GM23338 (cell line): ENCODE data around the gene FHIT. TPM values are rescaled to one million over a fixed set of nuclear protein-coding genes. Genes with fewer than 3 reads are reported as not detected.

ENCODE experiments used
- ATAC-seq: fragments of 200-7000 bp; cut with Tn5 transposase; 3 replicates; pipeline ENCODE4 v1.9.1; 2020
- DNase-seq: peaks from one replicate; pipeline ENCODE4 v3.0.0-alpha.2; 2015; ENCODE audit warnings: low spot score
- H2AFZ ChIP-seq: fragments of 200-600 bp; sonication (generic); 2 replicates; pipeline ENCODE4 v1.8.0; 2016; ENCODE audit warnings: antibody characterized with exemption, mild to moderate bottlenecking, moderate library complexity
- H3F3A ChIP-seq: fragments of 200-600 bp; sonication (generic); replicated peaks from 2 replicates; pipeline ENCODE4 v1.8.0; 2017; ENCODE audit warnings: antibody characterized with exemption, mixed run types, low read depth
- H3K27ac ChIP-seq: fragments of 200-600 bp; sonication (generic); 2 replicates; pipeline ENCODE4 v1.6.1; 2016; ENCODE audit warnings: low read depth
- H3K27me3 ChIP-seq: fragments of 200-600 bp; sonication (generic); 2 replicates; pipeline ENCODE4 v1.8.0; 2016; ENCODE audit warnings: mild to moderate bottlenecking, mixed run types, moderate library complexity; ENCODE audit not compliant: insufficient read depth
- H3K36me3 ChIP-seq: fragments of 200-600 bp; sonication (generic); 2 replicates; pipeline ENCODE4 v1.8.0; 2016; ENCODE audit warnings: mild to moderate bottlenecking; ENCODE audit not compliant: insufficient read depth
- H3K4me1 ChIP-seq: fragments of 200-600 bp; sonication (generic); 2 replicates; pipeline ENCODE4 v1.8.0; 2016; ENCODE audit warnings: mild to moderate bottlenecking, moderate library complexity; ENCODE audit not compliant: insufficient read depth
- H3K4me2 ChIP-seq: fragments of 200-600 bp; sonication (generic); 2 replicates; pipeline ENCODE4 v1.7.1; 2017; ENCODE audit warnings: mixed run types
- H3K4me3 ChIP-seq: fragments of 200-600 bp; sonication (generic); 2 replicates; pipeline ENCODE4 v1.6.1; 2016; ENCODE audit warnings: mixed run types
- H3K79me2 ChIP-seq: fragments of 200-600 bp; sonication (generic); replicated peaks from 2 replicates; pipeline ENCODE4 v1.8.0; 2017; ENCODE audit warnings: mild to moderate bottlenecking; ENCODE audit not compliant: insufficient read depth
- H3K9me2 ChIP-seq: fragments of 200-600 bp; sonication (generic); 2 replicates; pipeline ENCODE4 v1.8.0; 2017; ENCODE audit not compliant: insufficient read depth
- H4K20me1 ChIP-seq: fragments of 200-600 bp; sonication (generic); replicated peaks from 2 replicates; pipeline ENCODE4 v1.8.0; 2017; ENCODE audit warnings: mild to moderate bottlenecking; ENCODE audit not compliant: insufficient read depth
- H3K27ac Mint-ChIP-seq: 2 replicates; pipeline ENCODE4 v1.8.0; 2020; ENCODE audit warnings: inconsistent platforms, mild to moderate bottlenecking, moderate library complexity, mixed read lengths
- H3K27me3 Mint-ChIP-seq: 3 replicates; pipeline ENCODE4 v1.8.0; 2022; ENCODE audit warnings: low read depth, mild to moderate bottlenecking, moderate library complexity, mixed read lengths, inconsistent platforms; ENCODE audit not compliant: insufficient read depth, poor library complexity
- H3K36me3 Mint-ChIP-seq: 3 replicates; pipeline ENCODE4 v1.8.0; 2021; ENCODE audit warnings: low read depth, mild to moderate bottlenecking, inconsistent platforms, moderate library complexity, mixed read lengths
- H3K4me1 Mint-ChIP-seq: 3 replicates; pipeline ENCODE4 v1.8.0; 2020; ENCODE audit warnings: mild to moderate bottlenecking, inconsistent platforms, mixed read lengths
- H3K4me3 Mint-ChIP-seq: 3 replicates; pipeline ENCODE4 v1.8.0; 2021; ENCODE audit warnings: moderate library complexity, mild to moderate bottlenecking, inconsistent platforms, mixed read lengths
- H3K9me3 Mint-ChIP-seq: 3 replicates; pipeline ENCODE4 v1.8.0; 2020; ENCODE audit warnings: moderate library complexity, mild to moderate bottlenecking, inconsistent platforms, mixed read lengths
- CREB1 ChIP-seq: fragments of 250-450 bp; sonication (Bioruptor Pico); IDR thresholded peaks from 2 replicates; pipeline ENCODE4 v1.5.0; 2020; ENCODE audit warnings: low read depth, mild to moderate bottlenecking, moderate library complexity
- EZH2phosphoT487 ChIP-seq: fragments of 200-600 bp; sonication (generic); IDR thresholded peaks from one replicate; pipeline ENCODE4 v1.8.1; 2018; ENCODE audit warnings: antibody characterized with exemption; ENCODE audit not compliant: unreplicated experiment
- POLR2AphosphoS5 ChIP-seq: IDR thresholded peaks from 2 replicates; pipeline ENCODE4 v1.6.1; 2016; ENCODE audit warnings: antibody characterized with exemption, low read depth
- polyA plus RNA-seq: library from polyadenylated mRNA; unstranded; fragments of >200 nt; fragmentation: Nextera tagmentation; extraction: Ambion mirVana; gene quantifications from 2 replicates; pipeline ENCODE4 v1.2.1, GENCODE V29; 2016
- total RNA-seq: library from RNA; depleted of rRNA; stranded (reverse); fragments of >200 nt; shearing (Covaris generic); gene quantifications from 2 replicates; pipeline ENCODE4 v1.2.3, GENCODE V29; 2014
- TF ChIP-seq, protein P1 (sequence below): fragments of 250-450 bp; sonication (Bioruptor Pico); IDR thresholded peaks from 2 replicates; pipeline ENCODE4 v1.5.0; 2020; ENCODE audit warnings: mild to moderate bottlenecking, moderate library complexity
- TF ChIP-seq, protein P2 (sequence below), 2 experiments: fragments of 200-600 bp in 1 of 2; sonication (generic) in 1 of 2; conservative IDR thresholded peaks; 2 replicates each; pipeline versions ENCODE4 v1.5.1 to v1.6.1; 2016 to 2017; ENCODE audit warnings: antibody characterized with exemption in 2 of 2, low read depth in 2 of 2, mild to moderate bottlenecking in 2 of 2, moderate library complexity in 1 of 2

Gene FHIT
- total and polyA plus RNA-seq, 2 experiments from 2014 or later, result 3.0 to 8.3 TPM

DNA sequence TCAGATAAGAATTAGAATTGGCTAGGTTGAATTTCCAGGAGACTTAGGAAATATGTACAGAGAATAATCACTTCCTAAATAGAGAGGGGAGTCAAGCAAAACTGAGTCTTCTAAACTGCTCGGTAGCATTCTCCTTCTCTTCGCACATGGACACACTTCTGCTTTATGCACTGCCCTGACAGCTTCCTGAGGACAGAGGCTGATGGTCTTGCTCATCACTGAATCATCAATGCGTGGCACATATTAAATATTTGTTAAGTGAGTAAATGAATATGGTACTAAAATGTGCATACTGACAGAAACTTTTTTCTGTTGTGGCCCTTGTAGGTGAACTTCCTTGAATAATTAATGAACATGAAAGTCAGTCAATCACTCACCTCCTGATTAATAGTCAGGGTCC is 315.5 kb downstream of the FHIT start (continued):
- TF ChIP-seq, protein P1, sequence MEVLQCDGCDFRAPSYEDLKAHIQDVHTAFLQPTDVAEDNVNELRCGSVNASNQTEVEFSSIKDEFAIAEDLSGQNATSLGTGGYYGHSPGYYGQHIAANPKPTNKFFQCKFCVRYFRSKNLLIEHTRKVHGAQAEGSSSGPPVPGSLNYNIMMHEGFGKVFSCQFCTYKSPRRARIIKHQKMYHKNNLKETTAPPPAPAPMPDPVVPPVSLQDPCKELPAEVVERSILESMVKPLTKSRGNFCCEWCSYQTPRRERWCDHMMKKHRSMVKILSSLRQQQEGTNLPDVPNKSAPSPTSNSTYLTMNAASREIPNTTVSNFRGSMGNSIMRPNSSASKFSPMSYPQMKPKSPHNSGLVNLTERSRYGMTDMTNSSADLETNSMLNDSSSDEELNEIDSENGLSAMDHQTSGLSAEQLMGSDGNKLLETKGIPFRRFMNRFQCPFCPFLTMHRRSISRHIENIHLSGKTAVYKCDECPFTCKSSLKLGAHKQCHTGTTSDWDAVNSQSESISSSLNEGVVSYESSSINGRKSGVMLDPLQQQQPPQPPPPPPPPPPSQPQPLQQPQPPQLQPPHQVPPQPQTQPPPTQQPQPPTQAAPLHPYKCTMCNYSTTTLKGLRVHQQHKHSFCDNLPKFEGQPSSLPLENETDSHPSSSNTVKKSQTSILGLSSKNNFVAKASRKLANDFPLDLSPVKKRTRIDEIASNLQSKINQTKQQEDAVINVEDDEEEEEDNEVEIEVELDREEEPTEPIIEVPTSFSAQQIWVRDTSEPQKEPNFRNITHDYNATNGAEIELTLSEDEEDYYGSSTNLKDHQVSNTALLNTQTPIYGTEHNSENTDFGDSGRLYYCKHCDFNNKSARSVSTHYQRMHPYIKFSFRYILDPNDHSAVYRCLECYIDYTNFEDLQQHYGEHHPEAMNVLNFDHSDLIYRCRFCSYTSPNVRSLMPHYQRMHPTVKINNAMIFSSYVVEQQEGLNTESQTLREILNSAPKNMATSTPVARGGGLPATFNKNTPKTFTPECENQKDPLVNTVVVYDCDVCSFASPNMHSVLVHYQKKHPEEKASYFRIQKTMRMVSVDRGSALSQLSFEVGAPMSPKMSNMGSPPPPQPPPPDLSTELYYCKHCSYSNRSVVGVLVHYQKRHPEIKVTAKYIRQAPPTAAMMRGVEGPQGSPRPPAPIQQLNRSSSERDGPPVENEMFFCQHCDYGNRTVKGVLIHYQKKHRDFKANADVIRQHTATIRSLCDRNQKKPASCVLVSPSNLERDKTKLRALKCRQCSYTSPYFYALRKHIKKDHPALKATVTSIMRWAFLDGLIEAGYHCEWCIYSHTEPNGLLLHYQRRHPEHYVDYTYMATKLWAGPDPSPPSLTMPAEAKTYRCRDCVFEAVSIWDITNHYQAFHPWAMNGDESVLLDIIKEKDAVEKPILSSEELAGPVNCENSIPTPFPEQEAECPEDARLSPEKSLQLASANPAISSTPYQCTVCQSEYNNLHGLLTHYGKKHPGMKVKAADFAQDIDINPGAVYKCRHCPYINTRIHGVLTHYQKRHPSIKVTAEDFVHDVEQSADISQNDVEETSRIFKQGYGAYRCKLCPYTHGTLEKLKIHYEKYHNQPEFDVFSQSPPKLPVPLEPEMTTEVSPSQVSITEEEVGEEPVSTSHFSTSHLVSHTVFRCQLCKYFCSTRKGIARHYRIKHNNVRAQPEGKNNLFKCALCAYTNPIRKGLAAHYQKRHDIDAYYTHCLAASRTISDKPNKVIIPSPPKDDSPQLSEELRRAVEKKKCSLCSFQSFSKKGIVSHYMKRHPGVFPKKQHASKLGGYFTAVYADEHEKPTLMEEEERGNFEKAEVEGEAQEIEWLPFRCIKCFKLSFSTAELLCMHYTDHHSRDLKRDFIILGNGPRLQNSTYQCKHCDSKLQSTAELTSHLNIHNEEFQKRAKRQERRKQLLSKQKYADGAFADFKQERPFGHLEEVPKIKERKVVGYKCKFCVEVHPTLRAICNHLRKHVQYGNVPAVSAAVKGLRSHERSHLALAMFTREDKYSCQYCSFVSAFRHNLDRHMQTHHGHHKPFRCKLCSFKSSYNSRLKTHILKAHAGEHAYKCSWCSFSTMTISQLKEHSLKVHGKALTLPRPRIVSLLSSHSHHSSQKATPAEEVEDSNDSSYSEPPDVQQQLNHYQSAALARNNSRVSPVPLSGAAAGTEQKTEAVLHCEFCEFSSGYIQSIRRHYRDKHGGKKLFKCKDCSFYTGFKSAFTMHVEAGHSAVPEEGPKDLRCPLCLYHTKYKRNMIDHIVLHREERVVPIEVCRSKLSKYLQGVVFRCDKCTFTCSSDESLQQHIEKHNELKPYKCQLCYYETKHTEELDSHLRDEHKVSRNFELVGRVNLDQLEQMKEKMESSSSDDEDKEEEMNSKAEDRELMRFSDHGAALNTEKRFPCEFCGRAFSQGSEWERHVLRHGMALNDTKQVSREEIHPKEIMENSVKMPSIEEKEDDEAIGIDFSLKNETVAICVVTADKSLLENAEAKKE, result no peak
- TF ChIP-seq, protein P2, sequence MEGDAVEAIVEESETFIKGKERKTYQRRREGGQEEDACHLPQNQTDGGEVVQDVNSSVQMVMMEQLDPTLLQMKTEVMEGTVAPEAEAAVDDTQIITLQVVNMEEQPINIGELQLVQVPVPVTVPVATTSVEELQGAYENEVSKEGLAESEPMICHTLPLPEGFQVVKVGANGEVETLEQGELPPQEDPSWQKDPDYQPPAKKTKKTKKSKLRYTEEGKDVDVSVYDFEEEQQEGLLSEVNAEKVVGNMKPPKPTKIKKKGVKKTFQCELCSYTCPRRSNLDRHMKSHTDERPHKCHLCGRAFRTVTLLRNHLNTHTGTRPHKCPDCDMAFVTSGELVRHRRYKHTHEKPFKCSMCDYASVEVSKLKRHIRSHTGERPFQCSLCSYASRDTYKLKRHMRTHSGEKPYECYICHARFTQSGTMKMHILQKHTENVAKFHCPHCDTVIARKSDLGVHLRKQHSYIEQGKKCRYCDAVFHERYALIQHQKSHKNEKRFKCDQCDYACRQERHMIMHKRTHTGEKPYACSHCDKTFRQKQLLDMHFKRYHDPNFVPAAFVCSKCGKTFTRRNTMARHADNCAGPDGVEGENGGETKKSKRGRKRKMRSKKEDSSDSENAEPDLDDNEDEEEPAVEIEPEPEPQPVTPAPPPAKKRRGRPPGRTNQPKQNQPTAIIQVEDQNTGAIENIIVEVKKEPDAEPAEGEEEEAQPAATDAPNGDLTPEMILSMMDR (conservative IDR thresholded peaks at IDR 0.05; ENCODE audit: low read depth in 2 of 2), result no peak
- no peak for TF ChIP-seq POLR2AphosphoS5
- no peak for TF ChIP-seq CREB1

DNA sequence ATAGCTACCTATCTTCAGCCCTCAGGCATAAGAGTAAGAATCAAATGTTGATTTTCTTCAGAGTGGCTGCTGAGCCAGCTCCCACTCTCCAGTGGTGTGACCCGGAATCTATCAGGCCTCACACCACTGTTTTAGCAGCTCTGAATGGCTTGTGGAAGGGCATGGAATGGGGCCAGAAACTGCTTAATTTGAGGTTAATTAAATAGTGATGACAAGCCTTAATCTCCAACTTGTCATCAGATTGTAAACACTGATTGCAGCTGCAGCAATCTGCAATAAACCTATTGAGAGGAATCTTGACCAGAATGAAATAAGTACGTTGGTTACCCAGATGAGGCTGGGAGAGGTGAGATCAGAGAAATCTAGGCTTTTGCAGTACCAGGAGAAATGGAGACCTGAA is 317.4 kb downstream of the FHIT start:
- Mint-ChIP-seq H3K9me3 (no peaks in the 10 kb centered on the region; the same call in 2 of the 3 replicates), H3K36me3 (no peaks in the 10 kb centered on the region), H3K4me1 (no peaks in the 10 kb centered on the region), H3K27ac (no peak overlapping the region), H3K4me3 (no peak overlapping the region), H3K27me3 (no peaks in the 10 kb centered on the region)
- ATAC-seq (no peak), DNase-seq (no peak)
- Histone ChIP-seq H3K36me3 (no peaks in the 10 kb centered on the region), H3K4me3 (no peak overlapping the region), H3F3A (no peaks in the 10 kb centered on the region), H2AFZ (no peak overlapping the region), H3K4me1 (no peaks in the 10 kb centered on the region), H3K27me3 (no peaks in the 10 kb centered on the region), H3K4me2 (no peak overlapping the region), H3K27ac (no peak overlapping the region), H3K79me2 (no peaks in the 10 kb centered on the region), H3K9me2 (0 out of 2 replicates have a peak, but pooled peaks cover 4% of the 10 kb centered on the region), H4K20me1 (no peaks in the 10 kb centered on the region; the same call in 1 of the 2 replicates)
- TF ChIP-seq EZH2phosphoT487, result no peak
- TF ChIP-seq, protein P2 (conservative IDR thresholded peaks at IDR 0.05; ENCODE audit: low read depth in 2 of 2), result no peak
